ENCODE results near the gene MAGEA11.

DNA sequence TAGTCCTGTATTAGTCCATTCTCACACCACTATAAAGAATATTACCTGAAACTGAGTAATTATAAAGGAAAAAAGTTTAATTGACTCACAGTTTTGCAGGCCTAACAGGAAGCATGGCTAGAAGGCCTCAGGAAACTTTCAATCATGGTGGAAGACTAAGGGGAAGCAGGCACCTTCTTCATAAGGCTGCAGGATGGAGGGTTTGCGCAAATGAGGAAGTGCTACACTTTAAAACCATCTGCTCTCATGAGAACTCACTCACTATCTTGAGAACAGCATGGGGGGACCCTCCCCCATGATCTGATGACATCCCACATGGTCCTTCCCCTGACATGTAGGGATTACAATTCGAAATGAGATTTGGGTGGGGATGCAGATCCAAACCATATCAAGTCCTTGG, 12.1 kb upstream of the MAGEA11 start:
- TF ChIP-seq, protein P1, sequence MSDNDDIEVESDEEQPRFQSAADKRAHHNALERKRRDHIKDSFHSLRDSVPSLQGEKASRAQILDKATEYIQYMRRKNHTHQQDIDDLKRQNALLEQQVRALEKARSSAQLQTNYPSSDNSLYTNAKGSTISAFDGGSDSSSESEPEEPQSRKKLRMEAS (IDR thresholded peaks at IDR 0.05), result no peak
- TF ChIP-seq, protein P2, sequence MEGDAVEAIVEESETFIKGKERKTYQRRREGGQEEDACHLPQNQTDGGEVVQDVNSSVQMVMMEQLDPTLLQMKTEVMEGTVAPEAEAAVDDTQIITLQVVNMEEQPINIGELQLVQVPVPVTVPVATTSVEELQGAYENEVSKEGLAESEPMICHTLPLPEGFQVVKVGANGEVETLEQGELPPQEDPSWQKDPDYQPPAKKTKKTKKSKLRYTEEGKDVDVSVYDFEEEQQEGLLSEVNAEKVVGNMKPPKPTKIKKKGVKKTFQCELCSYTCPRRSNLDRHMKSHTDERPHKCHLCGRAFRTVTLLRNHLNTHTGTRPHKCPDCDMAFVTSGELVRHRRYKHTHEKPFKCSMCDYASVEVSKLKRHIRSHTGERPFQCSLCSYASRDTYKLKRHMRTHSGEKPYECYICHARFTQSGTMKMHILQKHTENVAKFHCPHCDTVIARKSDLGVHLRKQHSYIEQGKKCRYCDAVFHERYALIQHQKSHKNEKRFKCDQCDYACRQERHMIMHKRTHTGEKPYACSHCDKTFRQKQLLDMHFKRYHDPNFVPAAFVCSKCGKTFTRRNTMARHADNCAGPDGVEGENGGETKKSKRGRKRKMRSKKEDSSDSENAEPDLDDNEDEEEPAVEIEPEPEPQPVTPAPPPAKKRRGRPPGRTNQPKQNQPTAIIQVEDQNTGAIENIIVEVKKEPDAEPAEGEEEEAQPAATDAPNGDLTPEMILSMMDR (IDR thresholded peaks at IDR 0.05; ENCODE audit: control extremely low read depth in 1 of 3, insufficient read depth in 1 of 3, low read depth in 1 of 3, low read length in 3 of 3), result no peak
- TF ChIP-seq KDM1A (IDR thresholded peaks at IDR 0.05; ENCODE audit: borderline replicate concordance, low read length) (no peak), YY1 (IDR thresholded peaks at IDR 0.05; ENCODE audit: low read depth, low read length) (no peak)
